H1 (cell line): ENCODE measurements around the gene NEUROD4. TPM values are rescaled to one million over a fixed set of nuclear protein-coding genes. Genes with fewer than 3 reads are reported as not detected.
"Not testable (repeated sequence)": the region's sequence is repeated elsewhere in the genome, so short reads cannot be mapped to it uniquely, and the experiment has no call there.

Experiments
- CTCF ChIA-PET: fragments of 300-600 bp; sonication (Branson Sonifier 250); formaldehyde crosslinking; loops from one replicate; lab custom pipeline; 2021; ENCODE audit not compliant: partially characterized antibody; lab: Charles Lee
- POLR2A ChIA-PET: fragments of 300-600 bp; sonication (Branson Sonifier 250); formaldehyde crosslinking; loops from one replicate; lab custom pipeline; 2021; ENCODE audit warnings: inconsistent platforms; ENCODE audit not compliant: partially characterized antibody; lab: Charles Lee
- DNase-seq, 2 experiments: peaks; one replicate each; pipeline versions ENCODE4 v3.0.0 to v3.0.0-alpha.2; 2010 to 2022; ENCODE audit warnings: low spot score in 2 of 2, low read depth in 1 of 2, mixed read lengths in 1 of 2
- FAIRE-seq: peaks from 2 replicates; lab custom pipeline; 2011; peaks lifted over from hg19 to GRCh38; lab: Jason Lieb, UNC
- H2AFZ ChIP-seq: 2 replicates; pipeline ENCODE4 v1.8.1; 2012; ENCODE audit warnings: low read length, inconsistent platforms
- H2AK5ac ChIP-seq: 2 replicates; pipeline ENCODE4 v1.6.1; 2013; ENCODE audit warnings: low read depth, low read length
- H2BK120ac ChIP-seq: replicated peaks from 2 replicates; pipeline ENCODE3; 2013; ENCODE audit warnings: low read depth, low read length, inconsistent platforms
- H2BK12ac ChIP-seq: 2 replicates; pipeline ENCODE4 v1.6.1; 2013; ENCODE audit warnings: low read depth, low read length
- H2BK15ac ChIP-seq: 2 replicates; pipeline ENCODE4 v1.6.1; 2013; ENCODE audit warnings: low read length
- H2BK20ac ChIP-seq: 2 replicates; pipeline ENCODE4 v1.6.1; 2013; ENCODE audit warnings: low read length
- H2BK5ac ChIP-seq: 2 replicates; pipeline ENCODE4 v1.6.1; 2013; ENCODE audit warnings: low read depth, low read length
- H3K14ac ChIP-seq: 2 replicates; pipeline ENCODE4 v1.6.1; 2013; ENCODE audit warnings: inconsistent platforms; ENCODE audit not compliant: insufficient read length
- H3K18ac ChIP-seq: 2 replicates; pipeline ENCODE4 v1.6.1; 2013; ENCODE audit warnings: low read length; ENCODE audit errors: extremely low read depth
- H3K23ac ChIP-seq: 2 replicates; pipeline ENCODE4 v1.6.1; 2013; ENCODE audit warnings: inconsistent platforms; ENCODE audit not compliant: insufficient read length
- H3K23me2 ChIP-seq: 2 replicates; pipeline ENCODE4 v1.6.1; 2013; ENCODE audit warnings: low read depth, low read length
- H3K27ac ChIP-seq: 2 replicates; pipeline ENCODE4 v1.6.1; 2011; ENCODE audit warnings: low read depth, low read length, inconsistent platforms
- H3K27me3 ChIP-seq, 4 experiments: replicated peaks in 1 of 4; 1 replicate in 1 of 4; 2 replicates in 3 of 4; pipeline versions ENCODE4 v1.6.1 to v1.8.1; 2011 to 2013; ENCODE audit warnings: low read length in 3 of 4, mild to moderate bottlenecking in 3 of 4, inconsistent platforms in 2 of 4, mixed read lengths in 2 of 4, moderate library complexity in 1 of 4; ENCODE audit not compliant: control insufficient read depth in 3 of 4, insufficient read depth in 3 of 4; ENCODE audit errors: extremely low read depth in 1 of 4
- H3K36me3 ChIP-seq, 4 experiments: 2 replicates each; pipeline versions ENCODE4 v1.6.1 to v1.8.1; 2011 to 2013; ENCODE audit warnings: mild to moderate bottlenecking in 4 of 4, low read length in 3 of 4, moderate library complexity in 2 of 4, control low read depth in 1 of 4, inconsistent platforms in 1 of 4; ENCODE audit not compliant: insufficient read depth in 4 of 4, control insufficient read depth in 2 of 4
- H3K4ac ChIP-seq: replicated peaks from 2 replicates; pipeline ENCODE3; 2013; ENCODE audit warnings: low read length, low read depth, mixed read lengths, inconsistent platforms; ENCODE audit not compliant: insufficient read length
- H3K4me1 ChIP-seq, 4 experiments: replicated peaks in 1 of 4; 1 replicate in 1 of 4; 2 replicates in 3 of 4; pipeline versions ENCODE4 v1.6.1 to v1.8.1; 2011 to 2013; ENCODE audit warnings: low read length in 3 of 4, inconsistent platforms in 2 of 4, mixed read lengths in 1 of 4; ENCODE audit not compliant: insufficient read depth in 4 of 4, control insufficient read depth in 3 of 4
- H3K4me2 ChIP-seq, 2 experiments: 2 replicates each; pipeline versions ENCODE4 v1.6.1 to v1.8.1; 2011 to 2013; ENCODE audit warnings: low read depth in 2 of 2, low read length in 2 of 2, control low read depth in 1 of 2, inconsistent platforms in 1 of 2, mild to moderate bottlenecking in 1 of 2; ENCODE audit not compliant: insufficient read depth in 1 of 2
- H3K4me3 ChIP-seq, 4 experiments: fragments of 200-600, 300-600 bp in 1 of 4; sonication (generic), shearing (Covaris generic), sonication (Bioruptor Twin) in 1 of 4; 2 replicates each; pipeline versions ENCODE4 v1.5.1 to v1.8.1; 2011 to 2016; ENCODE audit warnings: low read length in 4 of 4, low read depth in 3 of 4, control low read depth in 2 of 4, inconsistent platforms in 2 of 4, mild to moderate bottlenecking in 2 of 4, mixed read lengths in 1 of 4, moderate library complexity in 1 of 4; ENCODE audit not compliant: insufficient read depth in 2 of 4; ENCODE audit errors: extremely low read depth in 1 of 4
- H3K56ac ChIP-seq: replicated peaks from 2 replicates; pipeline ENCODE3; 2013; ENCODE audit warnings: low read depth, mild to moderate bottlenecking, mixed read lengths, low read length, inconsistent platforms; ENCODE audit not compliant: insufficient read length
- H3K79me1 ChIP-seq: 2 replicates; pipeline ENCODE4 v1.6.1; 2013; ENCODE audit warnings: low read depth, low read length, control low read depth
- H3K79me2 ChIP-seq, 2 experiments: 2 replicates each; pipeline versions ENCODE4 v1.6.1 to v1.8.1; 2012 to 2013; ENCODE audit warnings: low read length in 2 of 2, mild to moderate bottlenecking in 2 of 2, inconsistent platforms in 1 of 2; ENCODE audit not compliant: insufficient read depth in 2 of 2, control insufficient read depth in 1 of 2
- H3K9ac ChIP-seq, 4 experiments: replicated peaks in 1 of 4; 1 replicate in 1 of 4; 2 replicates in 3 of 4; pipeline versions ENCODE4 v1.6.1 to v1.8.1; 2011 to 2013; ENCODE audit warnings: low read depth in 3 of 4, low read length in 3 of 4, control low read depth in 2 of 4, mild to moderate bottlenecking in 2 of 4, moderate library complexity in 2 of 4, inconsistent platforms in 1 of 4; ENCODE audit errors: extremely low read depth in 1 of 4
- H3K9me3 ChIP-seq, 2 experiments: 2 replicates each; pipeline versions ENCODE4 v1.6.1 to v1.8.1; 2012 to 2013; ENCODE audit warnings: mild to moderate bottlenecking in 2 of 2, moderate library complexity in 2 of 2, control low read depth in 1 of 2, inconsistent platforms in 1 of 2, low read depth in 1 of 2, low read length in 1 of 2, mixed read lengths in 1 of 2; ENCODE audit not compliant: insufficient read depth in 2 of 2
- H4K20me1 ChIP-seq, 2 experiments: replicated peaks in 1 of 2; 2 replicates each; pipeline versions ENCODE3 to v1.8.1; 2011 to 2013; ENCODE audit warnings: inconsistent platforms in 2 of 2, low read length in 2 of 2, mild to moderate bottlenecking in 1 of 2; ENCODE audit not compliant: insufficient read depth in 2 of 2, control insufficient read depth in 1 of 2
- H4K5ac ChIP-seq: 2 replicates; pipeline ENCODE4 v1.6.1; 2013; ENCODE audit warnings: low read length, low read depth, mixed read lengths, inconsistent platforms; ENCODE audit not compliant: insufficient read length
- H4K8ac ChIP-seq: 2 replicates; pipeline ENCODE4 v1.8.0; 2013; ENCODE audit warnings: mild to moderate bottlenecking, moderate library complexity, low read length, inconsistent platforms; ENCODE audit not compliant: insufficient read depth; ENCODE audit errors: extremely low read depth
- H4K91ac ChIP-seq: replicated peaks from 2 replicates; pipeline ENCODE3; 2013; ENCODE audit warnings: low read length, mixed read lengths, inconsistent platforms; ENCODE audit not compliant: insufficient read length
- GABPA ChIP-seq: IDR thresholded peaks from 2 replicates; pipeline ENCODE4 v1.6.1; 2011; ENCODE audit warnings: mild to moderate bottlenecking, low read length, moderate library complexity, borderline replicate concordance; ENCODE audit not compliant: insufficient read depth
- HDAC6 ChIP-seq: IDR thresholded peaks from one replicate; pipeline ENCODE4 v1.7.1; 2012; ENCODE audit warnings: low read depth, mild to moderate bottlenecking, inconsistent platforms, low read length, moderate library complexity
- WGBS, 2 experiments: shearing (Covaris generic) in 1 of 2; methylation state at CpG; one replicate each; pipeline versions ENCODE4 v1.1.6 to v1.1.7; 2013 to 2015; ENCODE audit warnings: low lambda C conversion rate in 2 of 2, mixed read lengths in 2 of 2, inconsistent platforms in 1 of 2, low coverage in 1 of 2, missing lambda C conversion rate in 1 of 2; ENCODE audit not compliant: insufficient replicate concordance in 2 of 2, insufficient coverage in 1 of 2, insufficient read length in 1 of 2; ENCODE audit errors: extremely low coverage in 1 of 2, missing lambda C conversion rate in 1 of 2; 5-methylcytosine and 5-hydroxymethylcytosine counted together
- polyA plus RNA-seq, 7 experiments: library from polyadenylated mRNA; depleted of rRNA in 3 of 7; stranded (reverse) in 5 of 7; unstranded in 2 of 7; fragments of >200 nt in 5 of 7; fragments of 200-250 nt in 2 of 7; gene quantifications; 1 replicate in 5 of 7; 2 replicates in 1 of 7; 4 replicates in 1 of 7; pipeline versions ENCODE4 v1.2.1 to v1.2.3, GENCODE V29; 2011 to 2013; ENCODE audit warnings: missing spikeins in 2 of 7, mixed read lengths in 2 of 7
- total RNA-seq: library from RNA; stranded (reverse); fragmentation: NEBNext Ultra II Directional; extraction: Animal tissue kit (Norgen Biotek cat#: 25700); gene quantifications from 2 replicates; pipeline ENCODE4 v1.2.1, GENCODE V29; 2021

The NEUROD4 gene
- total and polyA plus RNA-seq, 2 of the 8 experiments (the other 6 are each of a cell fraction or from before 2014, with no cell fraction given) = not detected

GRCh38 chr12:54984658-54985376 lies 35.0 kb upstream of the NEUROD4 start, which contains the start of gene TESPA1 (continued):
- TF ChIP-seq GABPA = no peak
- TF ChIP-seq HDAC6 = no peak

GRCh38 chr12:54986773-54987172 lies 33.0 kb upstream of the NEUROD4 start:
- H2AFZ ChIP-seq, H3K18ac ChIP-seq, H3K56ac ChIP-seq, H4K8ac ChIP-seq, H3K23me2 ChIP-seq, H2BK12ac ChIP-seq, H3K9me3 ChIP-seq, H2BK5ac ChIP-seq, H3K79me2 ChIP-seq, H3K14ac ChIP-seq, H3K23ac ChIP-seq, H3K36me3 ChIP-seq, H3K79me1 ChIP-seq, H3K27ac ChIP-seq, DNase-seq, H2BK120ac ChIP-seq, H2BK15ac ChIP-seq, H3K4me1 ChIP-seq, H2AK5ac ChIP-seq, H3K4ac ChIP-seq, H4K5ac ChIP-seq, FAIRE-seq, H4K91ac ChIP-seq, H4K20me1 ChIP-seq, POLR2A ChIA-PET, H3K4me2 ChIP-seq, H3K9ac ChIP-seq, H3K4me3 ChIP-seq, H2BK20ac ChIP-seq, H3K27me3 ChIP-seq: not testable (repeated sequence)
- CTCF ChIA-PET = interaction anchor here (0.6 to 6.1 kb wide), 7 partner anchors 9 to 286 kb away, joined by 3 to 40 read pairs (median 4); no protein-coding TSS in a partner anchor
- 91% methylated on average over 3 of the region's 3 CpGs; no CpG with 5 or more reads in 1 of the 2 experiments for WGBS, 2 experiments
